PC-9 (cell line): ENCODE data around the gene MYLK.

ENCODE experiments used
- CTCF ChIP-seq: fragments of 200-600 bp; sonication (generic); conservative IDR thresholded peaks from 2 replicates; pipeline ENCODE4 v1.6.1; 2017; ENCODE audit warnings: mixed run types, antibody characterized with exemption, mild to moderate bottlenecking, moderate library complexity
- EZH2 ChIP-seq: fragments of 200-600 bp; sonication (generic); IDR thresholded peaks from 2 replicates; pipeline ENCODE4 v1.8.0; 2017; ENCODE audit warnings: antibody characterized with exemption, low read depth

DNA sequence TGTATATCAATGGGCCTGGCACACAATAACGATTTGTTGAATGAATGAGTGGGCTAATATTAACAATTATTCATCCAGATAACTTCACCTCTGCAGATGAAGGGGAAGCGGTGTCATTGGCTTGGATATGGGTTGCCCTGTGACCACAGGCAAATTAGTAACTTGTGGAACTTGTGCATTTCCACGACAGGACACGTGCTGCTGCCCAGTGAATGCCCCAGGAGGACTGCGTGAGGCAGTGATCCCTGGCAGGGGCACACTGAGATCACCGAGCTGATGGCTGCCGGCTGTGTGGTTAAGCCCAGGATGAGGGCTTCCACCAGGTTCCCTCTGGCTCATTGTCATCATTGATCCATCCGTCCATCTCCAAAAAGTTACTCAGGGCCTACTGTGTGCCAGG lies 215.2 kb downstream of the MYLK start:
- TF ChIP-seq CTCF (no peak), EZH2 (no peak)
